ENCODE results near the gene GMPS. TPM values are rescaled to one million over a fixed set of nuclear protein-coding genes. Genes with fewer than 3 reads are reported as not detected.

Gene GMPS
- total and polyA plus RNA-seq, 2 of the 8 experiments (the other 6 are each of a cell fraction or from before 2014, with no cell fraction given): 57.7 to 175 TPM

DNA sequence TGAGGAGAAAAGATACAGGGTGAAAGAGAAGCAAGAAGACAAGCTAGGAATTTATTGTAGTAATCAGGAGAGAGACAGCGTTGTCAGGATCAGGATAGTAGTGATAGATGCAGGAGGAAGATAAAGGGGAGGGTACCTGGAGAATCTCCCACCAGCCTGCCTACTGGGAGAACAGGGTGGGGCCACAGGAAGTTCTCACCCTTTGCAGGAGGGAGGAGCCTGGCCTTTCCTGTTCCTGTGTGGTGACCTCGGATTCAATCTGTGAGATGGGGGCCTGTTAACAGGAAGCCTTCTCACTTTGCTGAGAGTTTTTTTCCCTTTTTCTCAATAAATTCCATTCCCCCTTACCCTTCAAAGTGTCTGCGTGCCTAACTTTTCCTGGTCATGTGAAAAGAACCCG, 37.6 kb downstream of the GMPS start (continued):
- TF ChIP-seq RNF2 (IDR thresholded peaks at IDR 0.05; ENCODE audit: borderline replicate concordance, low read depth, low read length, missing control alignments, poor library complexity, severe bottlenecking) (no peak), EP300 (IDR thresholded peaks at IDR 0.05; ENCODE audit: borderline replicate concordance in 1 of 2, low read depth in 2 of 2, low read length in 2 of 2) (no peak), SUZ12 (IDR thresholded peaks at IDR 0.05; ENCODE audit: low read length) (no peak)

All from H1 (cell line).